Measurements from ENCODE around the gene GATC.
"Not testable (repeated sequence)": the region's sequence is repeated elsewhere in the genome, so short reads cannot be mapped to it uniquely, and the experiment has no call there.

GATC gene

GRCh38 chr12:120437735-120438494 lies 8.3 kb upstream of the GATC start, which contains the start of gene COX6A1:
Gene COX6A1 (plus strand): TSS chr12:120438113. CDS start chr12:120438127, 14 bp downstream.
- peak; percentile 94 for DNase-seq (ENCODE audit: low spot score)

GRCh38 chr12:120438495-120439198 lies 7.6 kb upstream of the GATC start:
- no peak for DNase-seq (ENCODE audit: low spot score)

- peak; percentile 69 for DNase-seq (ENCODE audit: low spot score)
Measured at GRCh38 chr12:120439646-120440247, 6.5 kb upstream of the GATC start.

GRCh38 chr12:120444676-120445075 lies 1.6 kb upstream of the GATC start:
- no peak for DNase-seq (ENCODE audit: low spot score)

GRCh38 chr12:120446844-120447178 lies 567 bp downstream of the GATC start:
- not testable (repeated sequence) for DNase-seq (ENCODE audit: low spot score)

GRCh38 chr12:120447992-120448391 lies 1.7 kb downstream of the GATC start:
- DNase-seq (ENCODE audit: low spot score): no peak

- not testable (repeated sequence) for DNase-seq (ENCODE audit: low spot score)
Measured at GRCh38 chr12:120452524-120452923, 6.3 kb downstream of the GATC start.

- no peak for DNase-seq (ENCODE audit: low spot score)
Measured at GRCh38 chr12:120453060-120453750, 7.0 kb downstream of the GATC start.

GRCh38 chr12:120453977-120454376 lies 7.7 kb downstream of the GATC start:
- peak; percentile 34 for DNase-seq (ENCODE audit: low spot score)

GRCh38 chr12:120455302-120455701 lies 9.1 kb downstream of the GATC start:
- DNase-seq (ENCODE audit: low spot score): no peak

GRCh38 chr12:120457133-120457532 lies 10.9 kb downstream of the GATC start:
- DNase-seq (ENCODE audit: low spot score): peak; percentile 25

GRCh38 chr12:120460157-120460556 lies 13.9 kb downstream of the GATC start:
- DNase-seq (ENCODE audit: low spot score): no peak

GRCh38 chr12:120462099-120462640 lies 15.9 kb downstream of the GATC start:
- no peak for DNase-seq (ENCODE audit: low spot score)

- no peak for DNase-seq (ENCODE audit: low spot score)
Measured at GRCh38 chr12:120463712-120464111, 17.5 kb downstream of the GATC start.

GRCh38 chr12:120465756-120466155 lies 19.5 kb downstream of the GATC start:
- no peak for DNase-seq (ENCODE audit: low spot score)

- no peak for DNase-seq (ENCODE audit: low spot score)
Measured at GRCh38 chr12:120466560-120467315, 20.5 kb downstream of the GATC start.

GRCh38 chr12:120467439-120467838 lies 21.2 kb downstream of the GATC start:
- no peak for DNase-seq (ENCODE audit: low spot score)

GRCh38 chr12:120468325-120468820 lies 22.1 kb downstream of the GATC start:
- DNase-seq (ENCODE audit: low spot score): peak; percentile 12

GRCh38 chr12:120468821-120469449 lies 22.7 kb downstream of the GATC start:
- peak; percentile 34 for DNase-seq (ENCODE audit: low spot score)

- DNase-seq (ENCODE audit: low spot score): peak; percentile 94
Measured at GRCh38 chr12:120469450-120470149, 23.4 kb downstream of the GATC start, which contains the start of gene SRSF9. Gene SRSF9 (minus strand): TSS chr12:120469748. CDS start chr12:120469609, 139 bp downstream.

All from HuH-7 (cell line).